GM19193 (cell line): Measurements from ENCODE around the gene PTMA.

ENCODE experiments used
- POLR2A ChIP-seq: IDR thresholded peaks from 4 replicates; pipeline ENCODE4 v1.6.1; 2011; ENCODE audit not compliant: insufficient read depth, insufficient read length; ENCODE audit errors: extremely low read depth

The PTMA gene

GRCh38 chr2:231706731-231707624, 1.3 kb upstream of the PTMA start:
- peak; percentile 81 for TF ChIP-seq POLR2A

GRCh38 chr2:231707625-231707926, 749 bp upstream of the PTMA start:
- peak; percentile 43 for TF ChIP-seq POLR2A

GRCh38 chr2:231708773-231709635, 679 bp downstream of the PTMA start:
- TF ChIP-seq POLR2A, result peak; percentile 50

DNA sequence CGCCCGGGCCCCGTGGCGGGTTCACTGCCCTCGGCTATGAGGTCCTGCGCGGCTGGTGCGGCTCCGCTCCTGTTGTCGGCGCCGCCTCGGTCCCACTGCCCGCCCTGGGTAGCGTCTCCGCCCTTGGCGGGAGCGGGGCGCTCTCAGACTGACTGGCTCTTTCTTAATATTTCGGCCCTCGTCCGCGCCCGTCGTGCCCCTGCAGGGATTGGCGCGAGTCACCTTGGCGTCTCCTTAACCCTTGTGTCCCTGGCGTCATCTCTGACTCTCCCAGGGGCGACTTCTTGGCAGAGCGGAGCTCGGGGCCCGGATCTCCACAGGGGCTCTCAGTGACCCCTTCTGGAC, 1.3 kb downstream of the PTMA start:
- TF ChIP-seq POLR2A, result no peak

DNA sequence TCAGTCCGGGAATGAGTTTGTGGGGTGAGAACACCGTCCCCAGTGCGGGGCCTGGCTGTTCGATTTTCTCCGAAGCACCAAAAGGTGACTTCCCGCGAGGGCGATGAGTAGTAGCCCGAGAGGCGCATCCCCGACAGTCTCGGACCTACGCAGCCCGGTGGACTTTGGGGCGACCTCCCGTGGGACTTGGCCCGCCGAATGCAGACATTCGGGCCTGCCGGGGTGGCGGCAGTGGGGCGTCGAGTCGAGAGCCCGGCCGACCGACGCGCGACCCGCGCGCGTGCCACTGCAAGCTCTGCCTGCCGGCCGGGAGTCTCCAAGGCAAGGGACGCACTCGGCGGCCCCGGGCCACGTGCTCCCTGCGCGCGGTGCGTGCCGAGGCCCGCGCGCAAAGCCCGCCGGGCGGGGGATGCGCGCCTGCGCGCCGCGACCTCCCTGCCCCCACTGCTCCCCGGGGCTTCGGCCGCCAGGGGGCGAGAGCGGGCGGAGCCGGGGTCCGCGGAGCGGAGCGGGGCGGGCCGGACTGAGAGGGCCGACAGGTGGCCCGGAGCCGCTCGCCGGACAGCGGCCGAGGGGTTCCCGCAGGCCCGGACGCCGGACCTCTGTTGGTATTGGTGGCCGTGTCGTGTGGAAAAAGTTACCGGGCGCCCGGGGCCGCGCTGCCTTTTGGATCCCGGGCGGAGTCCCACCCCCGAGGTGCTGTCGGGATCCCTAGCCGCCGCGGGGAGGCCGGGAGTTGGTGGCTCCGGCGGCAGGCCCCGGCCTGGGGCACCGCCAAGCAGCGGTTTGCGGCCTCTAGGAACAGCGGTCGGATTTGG, 1.9 kb downstream of the PTMA start:
- peak; percentile 77 for TF ChIP-seq POLR2A

DNA sequence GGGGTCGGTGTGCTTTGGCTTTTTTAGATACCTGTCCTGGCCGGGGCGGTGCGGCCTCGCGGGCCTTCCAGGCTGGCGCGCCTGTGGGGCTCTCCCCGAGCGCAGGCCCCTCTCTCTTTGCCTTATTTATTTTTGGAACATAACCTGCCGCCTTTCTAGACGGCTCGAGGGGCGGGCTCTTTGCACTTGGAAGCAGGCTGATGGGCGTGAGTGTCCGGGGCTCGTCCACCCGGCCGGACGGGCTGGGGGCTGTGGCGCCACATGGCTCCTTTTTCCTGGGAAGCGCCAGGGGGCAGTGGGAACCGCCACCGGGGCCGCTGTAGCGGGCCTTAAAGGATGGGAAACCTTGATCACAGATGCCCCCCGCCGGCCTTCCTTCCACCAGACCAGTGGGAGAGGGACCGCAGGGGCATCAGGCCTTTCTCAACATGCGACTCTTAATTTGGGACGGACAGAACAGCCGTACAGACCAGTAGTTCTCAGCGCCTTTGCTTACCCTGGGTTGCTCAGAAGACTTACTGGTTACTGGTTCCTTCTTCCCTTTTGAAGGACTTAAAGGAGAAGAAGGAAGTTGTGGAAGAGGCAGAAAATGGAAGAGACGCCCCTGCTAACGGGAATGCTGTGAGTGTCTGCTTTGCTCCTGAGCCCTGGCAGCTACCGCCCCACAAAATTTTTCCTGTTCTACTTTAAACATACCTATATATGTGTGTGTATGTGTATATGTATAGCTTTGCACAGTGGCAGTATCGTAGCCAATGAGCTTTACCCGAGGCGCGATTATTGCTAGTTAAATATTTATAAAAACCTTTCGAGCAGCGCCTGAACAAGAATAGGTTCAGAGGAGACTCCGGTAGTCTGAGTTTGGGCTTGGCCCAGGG, 2.7 kb downstream of the PTMA start:
- TF ChIP-seq POLR2A, result no peak

GRCh38 chr2:231711677-231712450, 3.5 kb downstream of the PTMA start:
- TF ChIP-seq POLR2A, result peak; percentile 19

DNA sequence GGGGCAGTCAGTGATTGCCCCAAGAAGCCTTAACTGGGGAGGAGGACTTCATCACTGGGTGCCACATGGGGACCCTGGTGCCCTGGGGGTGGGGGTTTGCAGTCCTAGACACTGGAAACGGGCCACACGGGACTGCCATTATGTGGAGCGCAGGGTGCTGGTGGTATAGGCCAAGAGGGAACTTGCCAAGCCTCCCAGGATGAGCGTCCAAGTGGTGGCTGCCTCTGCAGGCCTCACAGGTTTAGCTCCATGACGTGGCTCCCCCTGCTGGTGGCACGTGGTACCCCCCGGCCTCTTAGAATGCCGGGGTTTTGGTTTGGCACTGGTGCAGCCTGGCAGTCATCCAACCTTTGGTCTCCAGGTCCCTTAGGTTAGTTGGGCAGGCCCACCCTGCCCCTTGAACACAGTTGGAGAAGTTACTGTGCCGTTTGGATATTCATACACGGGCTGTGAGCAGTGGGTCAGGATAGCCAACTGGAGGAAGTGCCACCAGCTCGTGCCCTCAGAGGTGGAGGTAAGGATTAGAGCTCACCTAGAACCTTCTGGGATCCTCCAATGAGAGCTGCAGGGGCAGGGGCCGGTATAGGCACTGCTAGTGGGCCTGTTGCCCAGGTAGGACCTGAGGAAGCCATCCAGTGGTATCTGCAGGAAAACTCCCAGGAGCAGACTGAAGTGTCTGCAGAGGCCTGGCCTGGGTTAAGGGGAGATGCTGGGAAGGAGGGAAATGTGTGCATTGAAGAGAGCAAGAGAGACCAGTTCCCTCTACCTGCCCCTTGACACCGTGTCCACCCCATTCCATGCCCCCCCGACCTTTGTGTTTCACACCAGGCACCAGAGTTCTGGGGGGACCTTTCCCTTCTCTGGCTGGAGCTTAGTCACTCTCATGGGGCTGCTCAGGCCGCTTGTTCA, 5.7 kb downstream of the PTMA start:
- peak; percentile 67 for TF ChIP-seq POLR2A

GRCh38 chr2:231714639-231715498, 6.5 kb downstream of the PTMA start:
- peak; percentile 8 for TF ChIP-seq POLR2A

DNA sequence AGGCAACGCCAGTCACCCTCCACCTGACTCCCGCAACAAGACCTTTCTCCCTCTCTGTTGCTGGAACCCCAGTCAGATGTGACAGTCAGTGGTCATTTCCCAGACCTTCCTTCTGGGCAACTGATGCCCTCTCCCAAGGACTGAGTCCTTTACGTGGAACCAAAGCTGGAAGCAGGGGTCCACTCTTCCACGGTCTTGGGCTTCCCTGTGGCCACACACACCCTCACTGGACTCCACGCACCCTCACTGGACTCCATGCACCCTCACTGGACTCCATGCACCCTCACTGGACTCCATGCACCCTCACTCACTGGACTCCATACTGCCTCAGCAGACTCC, 7.1 kb downstream of the PTMA start:
- no peak for TF ChIP-seq POLR2A

DNA sequence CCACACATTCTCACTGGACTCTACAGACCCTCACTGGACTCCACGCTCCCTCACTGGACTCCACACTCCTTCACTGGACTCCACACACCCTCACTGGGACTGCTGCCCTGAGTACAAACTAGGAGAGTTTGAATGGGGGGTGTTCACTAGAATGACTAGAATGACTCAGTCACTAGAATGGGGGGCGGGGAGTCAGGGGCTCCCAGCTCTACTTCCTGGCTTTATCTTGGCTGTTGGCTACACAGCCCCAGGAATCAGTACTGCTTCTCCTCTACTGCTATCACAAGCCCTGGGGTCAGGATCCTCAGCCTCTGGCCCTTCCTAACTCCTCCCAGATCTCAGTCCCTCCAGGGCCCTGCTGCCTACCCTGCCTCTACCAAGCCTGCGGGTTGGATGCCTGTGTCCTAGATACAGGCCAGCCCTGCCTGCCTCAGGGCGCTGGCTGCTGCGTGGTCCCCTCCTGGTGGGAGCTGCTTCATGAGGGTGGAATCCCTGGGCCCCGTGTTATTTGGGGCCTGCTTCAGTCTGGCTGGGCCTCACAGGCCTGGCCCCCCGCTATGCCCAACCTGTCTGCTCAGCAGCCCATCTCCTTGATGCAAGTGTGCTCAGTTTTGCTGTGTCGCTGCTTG, 7.8 kb downstream of the PTMA start:
- TF ChIP-seq POLR2A, result no peak
